ENCODE measurements around the gene TSPOAP1.

Gene TSPOAP1, protein sequence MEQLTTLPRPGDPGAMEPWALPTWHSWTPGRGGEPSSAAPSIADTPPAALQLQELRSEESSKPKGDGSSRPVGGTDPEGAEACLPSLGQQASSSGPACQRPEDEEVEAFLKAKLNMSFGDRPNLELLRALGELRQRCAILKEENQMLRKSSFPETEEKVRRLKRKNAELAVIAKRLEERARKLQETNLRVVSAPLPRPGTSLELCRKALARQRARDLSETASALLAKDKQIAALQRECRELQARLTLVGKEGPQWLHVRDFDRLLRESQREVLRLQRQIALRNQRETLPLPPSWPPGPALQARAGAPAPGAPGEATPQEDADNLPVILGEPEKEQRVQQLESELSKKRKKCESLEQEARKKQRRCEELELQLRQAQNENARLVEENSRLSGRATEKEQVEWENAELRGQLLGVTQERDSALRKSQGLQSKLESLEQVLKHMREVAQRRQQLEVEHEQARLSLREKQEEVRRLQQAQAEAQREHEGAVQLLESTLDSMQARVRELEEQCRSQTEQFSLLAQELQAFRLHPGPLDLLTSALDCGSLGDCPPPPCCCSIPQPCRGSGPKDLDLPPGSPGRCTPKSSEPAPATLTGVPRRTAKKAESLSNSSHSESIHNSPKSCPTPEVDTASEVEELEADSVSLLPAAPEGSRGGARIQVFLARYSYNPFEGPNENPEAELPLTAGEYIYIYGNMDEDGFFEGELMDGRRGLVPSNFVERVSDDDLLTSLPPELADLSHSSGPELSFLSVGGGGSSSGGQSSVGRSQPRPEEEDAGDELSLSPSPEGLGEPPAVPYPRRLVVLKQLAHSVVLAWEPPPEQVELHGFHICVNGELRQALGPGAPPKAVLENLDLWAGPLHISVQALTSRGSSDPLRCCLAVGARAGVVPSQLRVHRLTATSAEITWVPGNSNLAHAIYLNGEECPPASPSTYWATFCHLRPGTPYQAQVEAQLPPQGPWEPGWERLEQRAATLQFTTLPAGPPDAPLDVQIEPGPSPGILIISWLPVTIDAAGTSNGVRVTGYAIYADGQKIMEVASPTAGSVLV (N-terminal part only)

GRCh38 chr17:58328195-58329034 is at the start of gene TSPOAP1:
Gene TSPOAP1, minus strand, starts transcription at chr17:58328795. Its CDS starts 875 bp downstream, at chr17:58327920.
- DNase-seq, result no peak

- DNase-seq, result no peak
Observed at GRCh38 chr17:58377661-58378060, 49.1 kb upstream of the TSPOAP1 start.

- DNase-seq, result no peak
Observed at GRCh38 chr17:58377093-58377601, 48.6 kb upstream of the TSPOAP1 start.

DNA sequence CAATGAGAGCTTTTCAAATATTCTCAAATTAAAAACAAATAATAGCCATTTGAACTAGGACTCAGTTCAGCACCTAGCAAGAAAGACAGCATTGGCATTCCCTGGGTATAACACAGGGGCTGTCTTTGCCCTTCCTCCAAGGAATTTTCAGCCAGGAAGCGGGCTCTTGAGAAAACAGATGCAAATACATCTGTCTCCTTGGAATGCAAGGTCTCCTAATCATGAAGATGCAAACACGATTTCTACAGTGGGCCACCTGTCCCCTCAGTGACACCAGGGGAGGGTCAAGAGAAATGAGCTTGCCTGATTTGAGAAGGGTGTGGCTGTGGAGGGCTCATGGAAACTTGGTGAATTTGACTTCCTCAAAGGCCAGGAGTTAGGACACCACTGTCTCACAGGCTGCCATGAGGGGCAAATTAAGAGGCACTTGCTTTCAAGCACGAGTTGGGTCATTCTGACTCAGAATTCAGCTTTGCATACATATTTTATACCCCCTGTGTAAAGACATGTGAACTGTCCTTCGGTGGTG is 47.9 kb upstream of the TSPOAP1 start:
- DNase-seq, result no peak

GRCh38 chr17:58375811-58376210 is 47.2 kb upstream of the TSPOAP1 start:
- no peak for DNase-seq

GRCh38 chr17:58375256-58375655 is 46.7 kb upstream of the TSPOAP1 start:
- DNase-seq, result no peak

DNA sequence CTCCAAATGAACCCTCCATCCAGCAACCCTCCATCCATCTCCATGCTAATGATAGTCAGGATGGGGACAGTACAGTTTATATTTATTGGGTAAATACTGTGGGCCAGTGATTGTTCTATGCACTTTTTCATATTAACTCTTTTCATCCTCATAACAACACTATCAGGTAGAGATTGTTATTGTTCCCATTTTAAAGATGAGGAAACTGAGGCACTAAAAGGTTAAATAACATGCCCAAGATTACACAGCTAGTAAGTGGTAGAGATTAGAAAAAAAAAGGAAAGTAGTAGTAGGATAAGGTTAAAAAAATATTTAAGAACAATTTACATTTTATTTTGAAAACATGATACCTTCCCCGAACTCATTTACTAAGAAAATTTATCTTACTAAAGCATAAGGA is 45.3 kb upstream of the TSPOAP1 start:
- DNase-seq, result no peak

GRCh38 chr17:58373003-58373402 is 44.4 kb upstream of the TSPOAP1 start:
- DNase-seq, result no peak

DNA sequence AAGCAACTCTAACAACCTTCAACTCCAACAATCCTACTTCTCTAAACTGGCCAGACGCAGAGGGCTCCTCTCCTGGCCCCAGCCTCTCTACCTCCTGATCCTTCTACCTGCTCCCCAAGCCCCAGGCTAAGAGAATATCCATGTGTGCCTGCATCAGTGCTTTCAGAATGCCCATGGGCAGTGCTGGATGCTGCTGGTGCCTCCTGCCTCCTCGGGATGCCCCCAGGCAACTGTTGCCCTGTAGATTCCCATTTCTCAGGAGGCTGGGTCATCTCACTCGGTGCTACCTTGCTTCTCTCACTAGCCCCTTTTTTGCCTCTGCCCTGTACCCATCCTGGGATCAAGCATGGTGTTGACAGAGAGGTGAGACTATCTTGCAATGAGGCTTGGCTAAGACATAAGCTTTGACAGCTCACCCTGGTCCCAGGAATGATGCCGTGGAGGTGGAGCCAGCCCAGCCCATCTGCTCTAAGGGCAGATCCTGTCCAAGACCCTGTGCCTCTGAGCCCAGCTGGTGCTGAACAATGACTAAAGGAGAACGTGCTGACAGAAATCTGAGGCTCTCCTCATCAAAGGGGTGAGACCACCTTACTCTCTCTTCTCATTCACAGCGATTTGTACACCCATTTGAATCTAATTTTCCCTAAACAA is 42.8 kb upstream of the TSPOAP1 start:
- no peak for DNase-seq

DNA sequence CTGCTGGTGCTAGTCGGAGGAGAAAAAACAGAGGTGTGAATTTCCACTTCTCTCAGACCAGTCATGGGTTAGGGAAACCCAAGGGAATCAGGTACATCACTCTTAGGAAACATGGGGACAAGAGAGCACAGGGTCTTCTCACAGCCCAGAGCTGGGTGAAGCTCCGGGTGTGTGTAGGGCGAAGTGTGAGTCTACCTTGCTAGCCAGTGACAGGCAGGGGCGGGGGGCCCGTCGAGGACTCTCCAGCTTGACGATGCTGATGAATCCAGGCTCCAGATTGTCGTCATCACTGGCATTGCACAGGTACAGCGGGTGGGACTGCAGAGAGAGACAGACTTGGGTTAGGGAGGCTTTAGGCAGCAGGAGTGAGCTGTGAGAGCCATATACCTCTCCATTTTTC is 42.1 kb upstream of the TSPOAP1 start:
- no peak for DNase-seq

DNA sequence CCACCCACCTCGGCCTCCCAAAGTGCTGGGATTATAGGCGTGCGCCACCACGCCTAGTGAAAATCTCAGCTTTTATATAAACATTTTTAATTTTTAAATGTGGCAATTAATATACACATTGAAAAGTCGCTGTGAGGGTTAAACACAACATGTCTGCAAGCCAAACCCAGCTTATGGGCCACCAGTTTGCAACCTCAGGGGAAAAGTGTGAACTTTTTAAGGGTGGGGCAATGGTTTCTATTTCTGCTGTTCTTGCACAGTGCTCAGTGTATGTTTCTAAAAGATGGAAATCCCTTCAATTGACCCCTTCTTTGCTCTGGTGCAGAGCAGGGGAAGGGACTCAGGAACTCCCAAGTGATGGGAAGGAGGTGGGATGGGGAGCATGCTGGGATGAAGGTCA is 41.7 kb upstream of the TSPOAP1 start:
- DNase-seq, result no peak

- no peak for DNase-seq
Observed at GRCh38 chr17:58369214-58370031, 40.8 kb upstream of the TSPOAP1 start.

GRCh38 chr17:58368860-58369213 is 40.2 kb upstream of the TSPOAP1 start:
- no peak for DNase-seq

DNA sequence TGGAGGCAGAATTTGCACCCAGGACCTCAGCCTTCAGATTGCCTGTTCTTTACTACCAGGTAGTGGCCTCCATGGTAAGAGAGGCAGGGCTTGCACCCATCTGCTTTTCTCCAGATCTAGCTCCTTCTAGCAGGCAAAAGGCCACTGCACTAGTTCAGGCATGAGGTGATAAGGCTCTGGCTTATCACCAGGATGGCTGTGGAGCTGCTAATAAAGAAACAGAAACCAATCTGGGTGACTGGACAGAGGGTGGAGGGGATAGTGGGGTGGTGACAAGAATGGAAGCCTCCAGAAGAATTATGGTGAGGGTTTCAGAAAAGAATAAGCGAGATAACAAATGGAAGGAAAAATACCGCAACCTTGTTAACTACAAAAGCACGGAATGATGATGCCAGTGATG is 38.9 kb upstream of the TSPOAP1 start:
- DNase-seq, result no peak

DNA sequence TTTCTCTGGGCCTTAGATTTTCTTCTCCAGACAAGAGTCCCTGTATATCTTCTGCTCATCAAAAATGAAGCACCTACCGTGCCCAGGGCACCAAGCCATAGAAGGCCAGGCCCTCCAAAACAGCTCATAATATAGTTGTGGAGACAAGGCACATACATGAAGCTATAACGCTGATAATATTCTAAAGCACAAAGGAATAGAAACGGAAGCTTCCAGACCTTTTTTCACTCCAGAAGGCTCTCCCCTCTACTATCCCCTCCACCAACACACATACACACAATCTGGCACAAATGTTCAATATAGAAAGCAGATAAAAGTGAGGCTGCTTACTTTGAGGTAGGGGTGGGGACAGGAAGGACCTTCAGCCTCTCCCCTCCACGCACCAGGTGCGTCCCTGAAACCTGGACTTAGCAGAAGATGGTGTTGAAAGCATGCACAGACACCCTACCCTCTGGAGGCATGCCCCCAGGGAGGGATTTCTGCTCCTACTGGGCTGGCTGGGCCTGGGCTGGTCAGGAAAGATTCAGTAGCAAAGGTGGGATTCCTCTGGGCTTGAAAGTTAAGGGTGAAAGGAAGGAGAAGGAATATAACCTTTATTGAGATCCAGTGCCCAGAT is 37.5 kb upstream of the TSPOAP1 start:
- DNase-seq, result no peak

- no peak for DNase-seq
Observed at GRCh38 chr17:58365185-58365979, 36.8 kb upstream of the TSPOAP1 start.

DNA sequence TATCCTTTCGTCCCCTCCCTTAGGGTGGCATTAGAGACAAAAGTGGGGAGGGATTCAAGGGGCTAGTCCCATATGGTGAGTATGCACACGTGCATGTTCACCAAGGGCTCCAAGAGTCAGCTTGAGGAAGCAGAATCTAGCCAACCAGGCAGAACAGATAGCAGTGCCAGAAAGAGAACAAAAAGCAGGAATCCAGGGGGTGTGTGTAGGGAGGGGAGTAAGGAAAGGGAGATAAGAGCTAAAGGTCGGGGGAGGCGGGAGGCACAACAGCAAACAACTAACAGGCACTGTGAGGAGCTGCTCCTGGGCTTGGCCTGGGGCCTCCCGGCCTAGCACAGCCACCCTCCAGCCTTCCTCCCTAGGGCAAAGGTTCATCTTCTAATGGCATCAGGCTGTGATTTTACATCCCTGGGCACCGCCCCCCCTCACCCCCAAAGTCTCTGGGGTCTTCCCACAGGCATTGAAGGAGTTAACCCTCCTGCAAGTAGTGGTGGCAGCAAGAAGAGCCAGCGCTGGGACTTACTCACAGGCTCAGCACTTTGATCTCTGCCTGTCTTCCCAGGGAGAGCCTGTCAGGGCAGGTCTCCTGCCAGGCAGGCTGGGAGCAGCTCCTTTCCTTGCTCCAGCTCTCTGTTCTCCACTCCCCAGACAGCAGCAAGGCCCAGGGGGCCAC is 35.8 kb upstream of the TSPOAP1 start:
- DNase-seq, result no peak

DNA sequence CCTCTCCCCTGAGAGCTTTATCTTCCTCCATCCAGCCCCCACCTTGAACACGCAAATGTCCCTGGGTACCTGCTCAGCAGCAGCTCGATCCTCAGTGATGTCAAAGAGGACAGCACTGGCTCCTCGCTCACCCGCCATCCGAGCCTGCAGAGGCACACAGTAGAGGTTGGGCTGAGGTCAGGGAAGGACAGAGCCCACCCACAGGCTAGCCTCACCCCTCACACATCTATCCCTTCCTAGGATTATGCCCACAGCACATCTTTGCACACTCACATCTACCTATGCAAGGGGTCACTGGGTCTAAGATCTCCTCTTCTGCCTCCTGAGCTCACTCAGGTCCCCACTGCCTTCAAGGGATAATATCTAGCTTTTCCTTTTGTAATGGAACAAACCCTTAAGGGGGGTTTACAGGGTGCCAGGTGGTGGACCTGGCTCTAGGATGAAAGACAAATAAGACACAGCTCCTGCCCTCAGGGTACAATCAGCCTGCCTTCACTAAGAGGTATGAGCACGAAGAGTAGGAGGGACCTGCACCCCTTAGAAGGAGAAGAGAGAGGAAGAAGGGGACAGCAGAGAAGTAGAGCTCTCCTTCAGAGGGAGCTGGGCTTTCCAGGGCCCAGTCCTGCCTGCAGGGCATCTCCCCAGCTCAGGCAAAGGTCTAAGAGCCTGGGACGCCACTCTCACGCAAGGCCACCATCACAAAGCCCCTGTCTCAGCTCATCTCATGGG is 35.0 kb upstream of the TSPOAP1 start:
- no peak for DNase-seq
